BJ (cell line): ENCODE measurements around the gene PLEKHA7. TPM values are rescaled to one million over a fixed set of nuclear protein-coding genes. Genes with fewer than 3 reads are reported as not detected.

Source experiments
- CTCF ChIA-PET: fragments of 350-600 bp; formaldehyde crosslinking; extraction: SDS; loops from one replicate; lab custom pipeline; 2021; ENCODE audit warnings: antibody characterized with exemption, inconsistent platforms; lab: Yijun Ruan, JAX
- POLR2A ChIA-PET: fragments of 300-600 bp; sonication (Branson Sonifier 250); formaldehyde crosslinking; extraction: SDS; loops from one replicate; lab custom pipeline; 2021; ENCODE audit warnings: antibody characterized with exemption; lab: Charles Lee
- DNase-seq: peaks from one replicate; pipeline ENCODE4 v3.0.0-alpha.2; 2011; ENCODE audit warnings: low read depth
- H3K27me3 ChIP-seq: 2 replicates; pipeline ENCODE4 v1.6.0; 2011; ENCODE audit warnings: low read length; ENCODE audit not compliant: control insufficient read depth, insufficient read depth
- H3K36me3 ChIP-seq: 2 replicates; pipeline ENCODE4 v1.5.1; 2011; ENCODE audit warnings: low read length; ENCODE audit not compliant: control insufficient read depth, insufficient read depth
- H3K4me3 ChIP-seq: 2 replicates; pipeline ENCODE4 v1.5.1; 2011; ENCODE audit warnings: low read depth, mild to moderate bottlenecking, control low read depth, low read length
- polyA plus RNA-seq: library from polyadenylated mRNA; depleted of rRNA; stranded (reverse); fragments of >200 nt; gene quantifications from 2 replicates; pipeline ENCODE4 v1.2.3, GENCODE V29; 2011
- TF ChIP-seq, protein P1 (sequence below): IDR thresholded peaks from 2 replicates; pipeline ENCODE4 v1.5.1; 2011; ENCODE audit warnings: low read depth, mild to moderate bottlenecking, control low read depth, inconsistent platforms, low read length, moderate library complexity; ENCODE audit not compliant: insufficient read depth

Gene PLEKHA7
- polyA plus RNA-seq, 1 experiment: 0.04 TPM

DNA sequence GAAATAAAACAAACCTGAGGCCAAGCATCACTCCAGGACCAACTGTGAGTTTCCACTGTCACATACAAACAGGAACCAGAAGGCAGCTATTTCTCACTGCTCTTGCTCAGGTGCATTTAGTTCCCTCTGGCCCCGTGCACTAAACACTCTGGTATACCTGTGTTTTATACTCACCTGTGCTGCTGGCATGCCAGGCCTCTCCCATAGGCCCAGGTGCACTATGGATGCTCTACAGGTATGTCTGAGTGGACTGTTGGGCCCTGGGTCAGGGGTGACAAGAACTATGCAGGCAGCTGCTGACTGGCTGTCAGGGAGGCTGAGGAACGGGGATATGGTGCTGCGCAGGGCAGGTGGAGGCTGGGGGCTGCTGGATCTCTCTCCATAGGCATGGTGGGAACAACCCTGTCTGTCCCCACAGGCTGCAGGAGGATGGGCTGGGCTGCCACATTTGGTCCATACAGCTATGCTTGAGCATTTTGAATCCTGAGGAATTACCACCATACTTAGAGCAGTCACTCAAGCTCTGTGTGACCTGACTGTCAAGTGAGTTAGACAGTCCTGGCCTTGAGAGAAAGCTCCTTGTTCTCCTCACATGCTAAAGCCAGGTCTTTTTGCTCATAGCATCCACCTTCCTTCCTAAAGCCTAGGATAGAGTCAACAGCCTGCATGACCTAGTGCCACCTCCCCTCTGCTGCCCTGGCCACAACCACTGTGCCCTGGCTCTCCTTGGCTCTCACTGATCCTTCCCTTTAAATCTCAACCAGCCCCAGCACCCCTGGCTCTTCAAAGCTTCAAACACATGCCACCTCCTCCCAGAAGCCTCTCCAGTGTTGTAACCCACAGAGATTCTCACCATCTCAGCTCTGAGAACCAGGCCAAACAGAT is 202.8 kb downstream of the PLEKHA7 start:
- ChIA-PET POLR2A (no interaction called here), CTCF (interaction anchor here (2.7 to 3.3 kb wide), 2 partner anchors 9 to 24 kb away, joined by 11 to 20 read pairs; no protein-coding TSS in a partner anchor)
- DNase-seq: no peak
- peaks cover 11% of the 10 kb centered on the region for H3K27me3 ChIP-seq
- no peaks in the 10 kb centered on the region for H3K36me3 ChIP-seq
- no peak overlapping the region for H3K4me3 ChIP-seq
- TF ChIP-seq, protein P1, sequence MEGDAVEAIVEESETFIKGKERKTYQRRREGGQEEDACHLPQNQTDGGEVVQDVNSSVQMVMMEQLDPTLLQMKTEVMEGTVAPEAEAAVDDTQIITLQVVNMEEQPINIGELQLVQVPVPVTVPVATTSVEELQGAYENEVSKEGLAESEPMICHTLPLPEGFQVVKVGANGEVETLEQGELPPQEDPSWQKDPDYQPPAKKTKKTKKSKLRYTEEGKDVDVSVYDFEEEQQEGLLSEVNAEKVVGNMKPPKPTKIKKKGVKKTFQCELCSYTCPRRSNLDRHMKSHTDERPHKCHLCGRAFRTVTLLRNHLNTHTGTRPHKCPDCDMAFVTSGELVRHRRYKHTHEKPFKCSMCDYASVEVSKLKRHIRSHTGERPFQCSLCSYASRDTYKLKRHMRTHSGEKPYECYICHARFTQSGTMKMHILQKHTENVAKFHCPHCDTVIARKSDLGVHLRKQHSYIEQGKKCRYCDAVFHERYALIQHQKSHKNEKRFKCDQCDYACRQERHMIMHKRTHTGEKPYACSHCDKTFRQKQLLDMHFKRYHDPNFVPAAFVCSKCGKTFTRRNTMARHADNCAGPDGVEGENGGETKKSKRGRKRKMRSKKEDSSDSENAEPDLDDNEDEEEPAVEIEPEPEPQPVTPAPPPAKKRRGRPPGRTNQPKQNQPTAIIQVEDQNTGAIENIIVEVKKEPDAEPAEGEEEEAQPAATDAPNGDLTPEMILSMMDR: no peak

DNA sequence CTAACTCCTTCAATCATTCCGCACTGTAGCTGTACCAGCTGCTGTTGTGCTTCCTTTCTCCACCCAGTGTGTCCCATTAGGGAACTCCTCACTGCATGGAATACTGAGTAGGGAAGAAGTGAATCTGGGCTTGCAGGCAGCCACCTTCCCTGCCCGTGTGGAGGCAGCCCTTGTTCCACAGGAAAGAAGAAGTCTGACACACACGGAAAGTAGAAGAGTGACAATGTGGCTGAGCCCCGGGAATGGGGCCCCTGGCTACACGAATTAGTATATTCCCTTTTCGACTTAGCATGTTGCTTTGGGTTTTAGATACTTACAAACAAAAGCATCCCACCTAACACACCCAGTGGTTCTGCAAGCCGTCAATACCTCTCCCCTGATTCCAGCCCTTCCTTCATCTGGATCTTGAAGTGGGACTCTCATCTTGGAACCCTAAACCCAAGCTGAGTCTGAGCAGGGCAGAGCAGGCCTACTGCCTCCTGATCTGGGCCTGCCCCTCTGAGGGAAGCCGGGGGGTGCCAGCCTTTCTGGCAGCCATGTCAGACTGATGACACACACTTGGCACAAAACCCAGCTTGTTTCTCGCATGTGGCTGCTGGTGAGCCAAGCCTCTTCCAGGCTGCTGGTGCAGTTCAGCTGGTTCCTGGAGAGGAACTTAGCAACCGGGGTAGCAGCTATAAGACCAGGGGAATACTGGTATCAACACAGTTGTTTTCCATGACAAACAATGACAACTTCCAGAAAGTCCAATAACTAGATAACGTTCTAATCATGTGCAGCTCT is 204.1 kb downstream of the PLEKHA7 start:
- Histone ChIP-seq H3K27me3 (peaks cover 10% of the 10 kb centered on the region), H3K36me3 (no peaks in the 10 kb centered on the region), H3K4me3 (no peak overlapping the region)
- ChIA-PET CTCF (interaction anchor here (1.0 to 3.3 kb wide), 3 partner anchors 10 to 23 kb away, joined by 3 to 20 read pairs (median 11); no protein-coding TSS in a partner anchor), POLR2A (interaction anchor here (0.5 kb wide), 1 partner anchor 399 kb away, joined by 3 read pairs; no protein-coding TSS in a partner anchor)
- TF ChIP-seq, protein P1: no peak
- no peak for DNase-seq

DNA sequence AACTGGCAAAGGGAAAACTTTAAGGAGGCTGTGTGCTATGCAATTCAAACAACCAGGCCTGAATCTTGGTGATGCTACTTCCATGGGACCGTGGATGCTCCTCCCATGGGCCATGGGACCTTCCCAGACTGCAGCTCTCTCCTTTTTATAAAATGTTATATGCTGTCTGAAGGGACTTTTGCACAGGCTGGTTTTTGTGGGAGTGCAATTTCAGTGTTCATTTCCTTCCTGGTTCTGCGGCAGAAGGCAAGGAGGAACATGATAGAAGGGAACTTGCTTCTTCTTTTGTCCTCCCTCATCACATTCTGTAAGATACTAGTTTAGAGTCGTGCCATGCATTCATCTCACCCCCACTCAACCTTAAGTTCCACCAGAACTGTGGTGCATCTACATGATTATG is 206.9 kb downstream of the PLEKHA7 start:
- ChIA-PET CTCF (interaction anchor here (1.2 to 1.4 kb wide), 2 partner anchors 16 to 22 kb away, joined by 3 to 4 read pairs; no protein-coding TSS in a partner anchor), POLR2A (no interaction called here)
- TF ChIP-seq, protein P1: no peak
- Histone ChIP-seq H3K27me3 (no peaks in the 10 kb centered on the region; the same call in 1 of the 2 replicates), H3K36me3 (no peaks in the 10 kb centered on the region), H3K4me3 (no peak overlapping the region)
- no peak for DNase-seq

DNA sequence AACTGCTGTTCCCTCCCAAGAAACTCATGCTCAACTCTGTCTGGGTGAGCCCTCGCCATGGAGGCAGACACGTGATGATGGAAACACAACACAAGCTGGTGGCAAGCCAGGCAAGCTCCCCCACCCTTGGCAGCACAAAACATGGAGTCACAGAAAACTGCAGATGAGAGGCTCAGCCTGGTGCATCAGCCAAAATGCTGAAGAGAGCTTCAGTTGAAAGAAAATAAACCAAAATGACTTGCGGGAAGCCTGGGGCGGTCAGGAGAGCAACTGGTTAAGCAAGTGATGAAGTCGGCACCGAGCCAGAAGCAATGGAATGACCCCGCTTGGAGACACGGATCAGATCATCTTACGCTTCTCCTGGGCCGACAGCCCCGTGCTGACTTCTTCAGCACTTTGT is 207.4 kb downstream of the PLEKHA7 start:
- POLR2A ChIA-PET: no interaction called here
- TF ChIP-seq, protein P1: no peak

DNA sequence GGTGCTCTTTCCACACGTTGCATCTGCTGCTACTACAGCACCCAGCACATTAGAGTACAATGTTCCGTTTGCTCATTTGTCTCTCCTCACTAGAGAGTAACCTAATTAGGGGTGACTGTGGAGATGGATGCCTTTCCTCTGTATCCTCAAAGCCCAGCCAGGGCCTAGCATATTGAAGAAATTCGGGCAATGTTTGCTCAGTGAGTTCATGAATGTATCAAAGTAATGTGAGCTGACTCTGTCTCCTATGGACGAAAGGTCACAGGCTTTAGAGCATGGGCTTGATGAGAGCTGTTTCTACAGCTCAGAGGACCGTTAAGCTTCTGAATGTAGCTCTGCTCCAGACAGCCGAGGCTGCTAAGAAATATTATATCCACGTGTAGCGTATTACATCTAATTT is 208.3 kb downstream of the PLEKHA7 start:
- CTCF ChIA-PET: interaction anchor here (1.4 to 1.7 kb wide), 2 partner anchors 14 to 18 kb away, joined by 4 to 6 read pairs; no protein-coding TSS in a partner anchor
- no peak overlapping the region for H3K4me3 ChIP-seq

More for the DNA sequence above, 207.4 kb downstream of the PLEKHA7 start:
- CTCF ChIA-PET: interaction anchor here (0.6 to 1.4 kb wide), 2 partner anchors 16 to 271 kb away, joined by 3 to 4 read pairs; partner anchors contain the start of gene RPS13
- DNase-seq: no peak
- no peaks in the 10 kb centered on the region for H3K36me3 ChIP-seq
- H3K4me3 ChIP-seq: no peak overlapping the region
- no peaks in the 10 kb centered on the region; the same call in 1 of the 2 replicates for H3K27me3 ChIP-seq

More for the DNA sequence above, 208.3 kb downstream of the PLEKHA7 start:
- DNase-seq: no peak
- POLR2A ChIA-PET: no interaction called here
- Histone ChIP-seq H3K36me3 (no peaks in the 10 kb centered on the region), H3K27me3 (no peaks in the 10 kb centered on the region; the same call in 1 of the 2 replicates)
- TF ChIP-seq, protein P1: no peak
